ENCODE data around the gene AOC1.

AOC1 gene

GRCh38 chr7:150831851-150832250 lies 20.5 kb upstream of the AOC1 start:
- Histone ChIP-seq H3K9me3 (ENCODE audit: control insufficient read depth, low read length) (no peaks in the 10 kb centered on the region), H3K4me1 (ENCODE audit: control insufficient read depth, insufficient read depth, low read length, poor library complexity, severe bottlenecking) (no peaks in the 10 kb centered on the region), H3K36me3 (ENCODE audit: control insufficient read depth, insufficient read depth, low read length) (no peaks in the 10 kb centered on the region), H3K4me3 (ENCODE audit: insufficient read depth, low read depth, low read length, poor library complexity, severe bottlenecking) (no peak overlapping the region), H3K27ac (ENCODE audit: insufficient read depth, low read length, poor library complexity, severe bottlenecking) (no peak overlapping the region), H3K27me3 (replicated peaks; ENCODE audit: control insufficient read depth, insufficient read depth, low read length, poor library complexity, severe bottlenecking) (peaks cover 6% of the 10 kb centered on the region)
- DNase-seq, result no peak

- Histone ChIP-seq H3K36me3 (ENCODE audit: control insufficient read depth, insufficient read depth, low read length) (no peaks in the 10 kb centered on the region), H3K27me3 (replicated peaks; ENCODE audit: control insufficient read depth, insufficient read depth, low read length, poor library complexity, severe bottlenecking) (peaks cover 6% of the 10 kb centered on the region), H3K4me3 (ENCODE audit: insufficient read depth, low read depth, low read length, poor library complexity, severe bottlenecking) (no peak overlapping the region), H3K27ac (ENCODE audit: insufficient read depth, low read length, poor library complexity, severe bottlenecking) (no peak overlapping the region), H3K9me3 (ENCODE audit: control insufficient read depth, low read length) (no peaks in the 10 kb centered on the region), H3K4me1 (ENCODE audit: control insufficient read depth, insufficient read depth, low read length, poor library complexity, severe bottlenecking) (no peaks in the 10 kb centered on the region)
- DNase-seq, result no peak
These were observed 17.3 kb upstream of the AOC1 start for GRCh38 chr7:150835019-150835418.

GRCh38 chr7:150835702-150836280 lies 16.5 kb upstream of the AOC1 start:
- H3K4me3 ChIP-seq (ENCODE audit: insufficient read depth, low read depth, low read length, poor library complexity, severe bottlenecking), result no peak overlapping the region
- DNase-seq, result no peak
- H3K36me3 ChIP-seq (ENCODE audit: control insufficient read depth, insufficient read depth, low read length), result no peaks in the 10 kb centered on the region
- no peaks in the 10 kb centered on the region for H3K4me1 ChIP-seq (ENCODE audit: control insufficient read depth, insufficient read depth, low read length, poor library complexity, severe bottlenecking)
- peaks cover 6% of the 10 kb centered on the region for H3K27me3 ChIP-seq (replicated peaks; ENCODE audit: control insufficient read depth, insufficient read depth, low read length, poor library complexity, severe bottlenecking)
- no peak overlapping the region for H3K27ac ChIP-seq (ENCODE audit: insufficient read depth, low read length, poor library complexity, severe bottlenecking)
- H3K9me3 ChIP-seq (ENCODE audit: control insufficient read depth, low read length), result no peaks in the 10 kb centered on the region

- no peaks in the 10 kb centered on the region for H3K9me3 ChIP-seq (ENCODE audit: control insufficient read depth, low read length)
These were observed 13.2 kb upstream of the AOC1 start for GRCh38 chr7:150838965-150839650.

GRCh38 chr7:150842018-150842417 lies 10.3 kb upstream of the AOC1 start:
- H3K27ac ChIP-seq (ENCODE audit: insufficient read depth, low read length, poor library complexity, severe bottlenecking), result no peak overlapping the region
- H3K9me3 ChIP-seq (ENCODE audit: control insufficient read depth, low read length), result no peaks in the 10 kb centered on the region
- no peak for DNase-seq
- no peaks in the 10 kb centered on the region for H3K27me3 ChIP-seq (replicated peaks; ENCODE audit: control insufficient read depth, insufficient read depth, low read length, poor library complexity, severe bottlenecking)
- no peaks in the 10 kb centered on the region for H3K36me3 ChIP-seq (ENCODE audit: control insufficient read depth, insufficient read depth, low read length)
- no peaks in the 10 kb centered on the region for H3K4me1 ChIP-seq (ENCODE audit: control insufficient read depth, insufficient read depth, low read length, poor library complexity, severe bottlenecking)
- H3K4me3 ChIP-seq (ENCODE audit: insufficient read depth, low read depth, low read length, poor library complexity, severe bottlenecking), result no peak overlapping the region

More at GRCh38 chr7:150838965-150839650, 13.2 kb upstream of the AOC1 start:
- DNase-seq, result no peak
- H3K36me3 ChIP-seq (ENCODE audit: control insufficient read depth, insufficient read depth, low read length), result no peaks in the 10 kb centered on the region
- H3K4me1 ChIP-seq (ENCODE audit: control insufficient read depth, insufficient read depth, low read length, poor library complexity, severe bottlenecking), result no peaks in the 10 kb centered on the region
- no peak overlapping the region for H3K4me3 ChIP-seq (ENCODE audit: insufficient read depth, low read depth, low read length, poor library complexity, severe bottlenecking)
- H3K27me3 ChIP-seq (replicated peaks; ENCODE audit: control insufficient read depth, insufficient read depth, low read length, poor library complexity, severe bottlenecking), result no peaks in the 10 kb centered on the region
- no peak overlapping the region for H3K27ac ChIP-seq (ENCODE audit: insufficient read depth, low read length, poor library complexity, severe bottlenecking)

GRCh38 chr7:150842716-150843115 lies 9.6 kb upstream of the AOC1 start:
- Histone ChIP-seq H3K4me3 (ENCODE audit: insufficient read depth, low read depth, low read length, poor library complexity, severe bottlenecking) (no peak overlapping the region), H3K36me3 (ENCODE audit: control insufficient read depth, insufficient read depth, low read length) (no peaks in the 10 kb centered on the region), H3K9me3 (ENCODE audit: control insufficient read depth, low read length) (no peaks in the 10 kb centered on the region), H3K27ac (ENCODE audit: insufficient read depth, low read length, poor library complexity, severe bottlenecking) (no peak overlapping the region), H3K27me3 (replicated peaks; ENCODE audit: control insufficient read depth, insufficient read depth, low read length, poor library complexity, severe bottlenecking) (no peaks in the 10 kb centered on the region), H3K4me1 (ENCODE audit: control insufficient read depth, insufficient read depth, low read length, poor library complexity, severe bottlenecking) (no peaks in the 10 kb centered on the region)
- DNase-seq, result no peak

- Histone ChIP-seq H3K9me3 (ENCODE audit: control insufficient read depth, low read length) (no peaks in the 10 kb centered on the region), H3K4me3 (ENCODE audit: insufficient read depth, low read depth, low read length, poor library complexity, severe bottlenecking) (no peak overlapping the region), H3K36me3 (ENCODE audit: control insufficient read depth, insufficient read depth, low read length) (no peaks in the 10 kb centered on the region), H3K27ac (ENCODE audit: insufficient read depth, low read length, poor library complexity, severe bottlenecking) (no peak overlapping the region), H3K27me3 (replicated peaks; ENCODE audit: control insufficient read depth, insufficient read depth, low read length, poor library complexity, severe bottlenecking) (no peaks in the 10 kb centered on the region), H3K4me1 (ENCODE audit: control insufficient read depth, insufficient read depth, low read length, poor library complexity, severe bottlenecking) (no peaks in the 10 kb centered on the region)
- DNase-seq, result no peak
These were observed 6.9 kb upstream of the AOC1 start for GRCh38 chr7:150845421-150845861.

GRCh38 chr7:150846291-150847115 lies 5.8 kb upstream of the AOC1 start:
- no peaks in the 10 kb centered on the region for H3K27me3 ChIP-seq (replicated peaks; ENCODE audit: control insufficient read depth, insufficient read depth, low read length, poor library complexity, severe bottlenecking)
- no peaks in the 10 kb centered on the region for H3K36me3 ChIP-seq (ENCODE audit: control insufficient read depth, insufficient read depth, low read length)
- H3K4me1 ChIP-seq (ENCODE audit: control insufficient read depth, insufficient read depth, low read length, poor library complexity, severe bottlenecking), result no peaks in the 10 kb centered on the region
- H3K4me3 ChIP-seq (ENCODE audit: insufficient read depth, low read depth, low read length, poor library complexity, severe bottlenecking), result no peak overlapping the region
- H3K9me3 ChIP-seq (ENCODE audit: control insufficient read depth, low read length), result no peaks in the 10 kb centered on the region
- no peak for DNase-seq
- no peak overlapping the region for H3K27ac ChIP-seq (ENCODE audit: insufficient read depth, low read length, poor library complexity, severe bottlenecking)

- Histone ChIP-seq H3K27me3 (replicated peaks; ENCODE audit: control insufficient read depth, insufficient read depth, low read length, poor library complexity, severe bottlenecking) (no peaks in the 10 kb centered on the region), H3K36me3 (ENCODE audit: control insufficient read depth, insufficient read depth, low read length) (no peaks in the 10 kb centered on the region), H3K9me3 (ENCODE audit: control insufficient read depth, low read length) (no peaks in the 10 kb centered on the region), H3K27ac (ENCODE audit: insufficient read depth, low read length, poor library complexity, severe bottlenecking) (no peak overlapping the region), H3K4me3 (ENCODE audit: insufficient read depth, low read depth, low read length, poor library complexity, severe bottlenecking) (no peak overlapping the region), H3K4me1 (ENCODE audit: control insufficient read depth, insufficient read depth, low read length, poor library complexity, severe bottlenecking) (no peaks in the 10 kb centered on the region)
- DNase-seq, result no peak
These were observed 4.8 kb upstream of the AOC1 start for GRCh38 chr7:150847536-150847935.

- no peak overlapping the region for H3K4me3 ChIP-seq (ENCODE audit: insufficient read depth, low read depth, low read length, poor library complexity, severe bottlenecking)
- no peaks in the 10 kb centered on the region for H3K9me3 ChIP-seq (ENCODE audit: control insufficient read depth, low read length)
- no peak for DNase-seq
- no peaks in the 10 kb centered on the region for H3K4me1 ChIP-seq (ENCODE audit: control insufficient read depth, insufficient read depth, low read length, poor library complexity, severe bottlenecking)
- H3K36me3 ChIP-seq (ENCODE audit: control insufficient read depth, insufficient read depth, low read length), result no peaks in the 10 kb centered on the region
- no peak overlapping the region for H3K27ac ChIP-seq (ENCODE audit: insufficient read depth, low read length, poor library complexity, severe bottlenecking)
- no peaks in the 10 kb centered on the region for H3K27me3 ChIP-seq (replicated peaks; ENCODE audit: control insufficient read depth, insufficient read depth, low read length, poor library complexity, severe bottlenecking)
These were observed 4.2 kb upstream of the AOC1 start for GRCh38 chr7:150848111-150848510.

Measured in effector memory CD4-positive, alpha-beta T cell (primary cell).